Parathyroid adenoma (tissue), 2 donors: ENCODE measurements around the gene ARHGEF28.

ENCODE experiments used
- H2AFZ ChIP-seq: fragments of 300-600 bp; sonication (generic); one replicate; pipeline ENCODE4 v1.7.0; 2017; ENCODE audit warnings: antibody characterized with exemption, mild to moderate bottlenecking
- H3K27ac ChIP-seq: fragments of 300-600 bp; sonication (generic); one replicate; pipeline ENCODE4 v1.7.0; 2017
- H3K27me3 ChIP-seq: fragments of 300-600 bp; sonication (generic); one replicate; pipeline ENCODE4 v1.7.0; 2017; ENCODE audit warnings: low read length; ENCODE audit not compliant: control insufficient read depth, insufficient read depth
- H3K36me3 ChIP-seq: fragments of 300-600 bp; sonication (generic); one replicate; pipeline ENCODE4 v1.7.0; 2017; ENCODE audit warnings: low read length; ENCODE audit not compliant: control insufficient read depth, insufficient read depth
- H3K4me1 ChIP-seq: fragments of 300-600 bp; sonication (generic); one replicate; pipeline ENCODE4 v1.7.0; 2017; ENCODE audit warnings: control low read depth
- H3K4me2 ChIP-seq: fragments of 300-600 bp; sonication (generic); one replicate; pipeline ENCODE4 v1.7.0; 2017; ENCODE audit warnings: low read length
- H3K4me3 ChIP-seq: fragments of 300-600 bp; sonication (generic); one replicate; pipeline ENCODE4 v1.7.0; 2017; ENCODE audit warnings: low read depth, low read length
- H3K79me2 ChIP-seq: fragments of 300-600 bp; sonication (generic); one replicate; pipeline ENCODE4 v1.7.0; 2017; ENCODE audit warnings: control low read depth
- H3K9ac ChIP-seq: fragments of 300-600 bp; sonication (generic); one replicate; pipeline ENCODE4 v1.7.0; 2017; ENCODE audit warnings: mild to moderate bottlenecking
- H3K9me3 ChIP-seq: fragments of 300-600 bp; sonication (generic); one replicate; pipeline ENCODE4 v1.7.0; 2017; ENCODE audit warnings: low read length; ENCODE audit not compliant: control insufficient read depth
- CTCF ChIP-seq: fragments of 300-600 bp; sonication (generic); IDR thresholded peaks from one replicate; pipeline ENCODE4 v1.7.0; 2017; ENCODE audit warnings: antibody characterized with exemption, mild to moderate bottlenecking
- donor health status: primary hyperparathyroidism.

The ARHGEF28 gene

GRCh38 chr5:73836607-73837006 lies 210.6 kb downstream of the ARHGEF28 start:
- H3K9me3 ChIP-seq, result no peaks in the 10 kb centered on the region
- H3K27me3 ChIP-seq, result no peaks in the 10 kb centered on the region
- no peak overlapping the region for H3K9ac ChIP-seq

GRCh38 chr5:73838901-73839300 lies 212.9 kb downstream of the ARHGEF28 start:
- Histone ChIP-seq H3K9ac (no peak overlapping the region), H3K27me3 (no peaks in the 10 kb centered on the region), H3K27ac (no peak overlapping the region), H3K79me2 (no peaks in the 10 kb centered on the region), H3K4me2 (no peak overlapping the region), H2AFZ (no peak overlapping the region), H3K4me1 (no peaks in the 10 kb centered on the region), H3K36me3 (no peaks in the 10 kb centered on the region), H3K9me3 (no peaks in the 10 kb centered on the region), H3K4me3 (no peak overlapping the region)
- TF ChIP-seq CTCF, result no peak

More at GRCh38 chr5:73836607-73837006, 210.6 kb downstream of the ARHGEF28 start:
- Histone ChIP-seq H3K4me1 (no peaks in the 10 kb centered on the region), H3K4me3 (no peak overlapping the region), H3K79me2 (no peaks in the 10 kb centered on the region), H3K27ac (no peak overlapping the region), H3K36me3 (no peaks in the 10 kb centered on the region), H3K4me2 (no peak overlapping the region), H2AFZ (no peak overlapping the region)
- no peak for TF ChIP-seq CTCF

- H3K4me3 ChIP-seq, result no peak overlapping the region
- no peak overlapping the region for H3K4me2 ChIP-seq
- H3K79me2 ChIP-seq, result no peaks in the 10 kb centered on the region
- no peak overlapping the region for H2AFZ ChIP-seq
- H3K4me1 ChIP-seq, result no peaks in the 10 kb centered on the region
- H3K27ac ChIP-seq, result no peak overlapping the region
- no peak overlapping the region for H3K9ac ChIP-seq
- H3K9me3 ChIP-seq, result no peaks in the 10 kb centered on the region
- H3K27me3 ChIP-seq, result no peaks in the 10 kb centered on the region
- no peak for TF ChIP-seq CTCF
- H3K36me3 ChIP-seq, result no peaks in the 10 kb centered on the region
Observed at GRCh38 chr5:73841641-73842040, 215.6 kb downstream of the ARHGEF28 start.

GRCh38 chr5:73844165-73844564 lies 218.2 kb downstream of the ARHGEF28 start:
- no peak overlapping the region for H3K4me3 ChIP-seq
- no peak overlapping the region for H2AFZ ChIP-seq
- no peak overlapping the region for H3K9ac ChIP-seq
- H3K4me1 ChIP-seq, result no peaks in the 10 kb centered on the region
- H3K4me2 ChIP-seq, result no peak overlapping the region
- H3K36me3 ChIP-seq, result no peaks in the 10 kb centered on the region
- TF ChIP-seq CTCF, result no peak
- H3K79me2 ChIP-seq, result no peaks in the 10 kb centered on the region
- H3K27me3 ChIP-seq, result no peaks in the 10 kb centered on the region
- no peak overlapping the region for H3K27ac ChIP-seq
- H3K9me3 ChIP-seq, result no peaks in the 10 kb centered on the region

- Histone ChIP-seq H3K9me3 (no peaks in the 10 kb centered on the region), H3K4me3 (no peak overlapping the region), H3K9ac (no peak overlapping the region), H2AFZ (no peak overlapping the region), H3K36me3 (no peaks in the 10 kb centered on the region), H3K4me2 (no peak overlapping the region), H3K4me1 (no peaks in the 10 kb centered on the region), H3K79me2 (no peaks in the 10 kb centered on the region), H3K27me3 (no peaks in the 10 kb centered on the region), H3K27ac (no peak overlapping the region)
- TF ChIP-seq CTCF, result no peak
Observed at GRCh38 chr5:73851471-73852181, 225.6 kb downstream of the ARHGEF28 start.
